22Rv1 (cell line): ENCODE results near the gene TSPAN18.

Source experiments
- CTCF ChIP-seq: fragments of 450-650 bp; IDR thresholded peaks from 2 replicates; pipeline ENCODE4 v1.5.1; 2017; ENCODE audit warnings: mild to moderate bottlenecking
- ZFX ChIP-seq: fragments of 450-650 bp; IDR thresholded peaks from 2 replicates; pipeline ENCODE4 v1.6.1; 2017; ENCODE audit warnings: antibody characterized with exemption, borderline replicate concordance

GRCh38 chr11:44880511-44880910 is 153.7 kb downstream of the TSPAN18 start:
- TF ChIP-seq CTCF (no peak), ZFX (no peak)
